Loucy (cell line): Measurements from ENCODE around the gene FAR2.

Experiments
- H2AFZ ChIP-seq: fragments of 200-600 bp; sonication (generic); 2 replicates; pipeline ENCODE4 v1.6.0; 2016; ENCODE audit warnings: antibody characterized with exemption, mild to moderate bottlenecking, low read length, moderate library complexity
- H3F3A ChIP-seq: fragments of 200-600 bp; 2 replicates; pipeline ENCODE4 v1.6.0; 2016; ENCODE audit warnings: antibody characterized with exemption, low read depth, mild to moderate bottlenecking
- H3K27me3 ChIP-seq: fragments of 200-600 bp; sonication (generic); 2 replicates; pipeline ENCODE4 v1.6.1; 2014; ENCODE audit warnings: low read length, mild to moderate bottlenecking; ENCODE audit not compliant: insufficient read depth, poor library complexity, severe bottlenecking
- H3K36me3 ChIP-seq: fragments of 200-600 bp; sonication (generic); 2 replicates; pipeline ENCODE4 v1.6.1; 2016; ENCODE audit warnings: low read length; ENCODE audit not compliant: insufficient read depth
- H3K4me1 ChIP-seq: fragments of 200-600 bp; sonication (generic); 2 replicates; pipeline ENCODE4 v1.5.1; 2014; ENCODE audit warnings: low read length, mild to moderate bottlenecking; ENCODE audit not compliant: insufficient read depth, poor library complexity, severe bottlenecking
- H3K4me2 ChIP-seq: fragments of 200-600 bp; sonication (generic); 2 replicates; pipeline ENCODE4 v1.6.0; 2014; ENCODE audit warnings: antibody characterized with exemption, low read length, low read depth, mild to moderate bottlenecking; ENCODE audit not compliant: poor library complexity, severe bottlenecking
- H3K4me3 ChIP-seq: fragments of 200-600 bp; sonication (generic); 2 replicates; pipeline ENCODE4 v1.5.1; 2014; ENCODE audit warnings: low read length, mild to moderate bottlenecking, mixed read lengths; ENCODE audit not compliant: poor library complexity, severe bottlenecking
- H3K79me2 ChIP-seq: fragments of 200-600 bp; sonication (generic); 2 replicates; pipeline ENCODE4 v1.6.1; 2014; ENCODE audit warnings: low read length; ENCODE audit not compliant: insufficient read depth
- H3K9ac ChIP-seq: fragments of 200-600 bp; sonication (generic); 2 replicates; pipeline ENCODE4 v1.6.0; 2014; ENCODE audit warnings: mild to moderate bottlenecking, low read depth, low read length, moderate library complexity; ENCODE audit not compliant: poor library complexity, severe bottlenecking
- H3K9me2 ChIP-seq: fragments of 200-600 bp; sonication (generic); replicated peaks from 2 replicates; pipeline ENCODE4 v1.6.1; 2016; ENCODE audit warnings: low read depth, low read length, mixed read lengths
- H3K9me3 ChIP-seq: fragments of 200-600 bp; sonication (generic); 2 replicates; pipeline ENCODE4 v1.6.1; 2014; ENCODE audit warnings: mild to moderate bottlenecking, antibody characterized with exemption, low read length, low read depth; ENCODE audit not compliant: insufficient read depth
- H4K20me1 ChIP-seq: fragments of 200-600 bp; sonication (generic); 2 replicates; pipeline ENCODE4 v1.6.0; 2014; ENCODE audit warnings: antibody characterized with exemption, low read length, mild to moderate bottlenecking; ENCODE audit not compliant: insufficient read depth, poor library complexity, severe bottlenecking
- CTCF ChIP-seq: fragments of 200-600 bp; sonication (generic); conservative IDR thresholded peaks from 2 replicates; pipeline ENCODE4 v1.5.1; 2014; ENCODE audit warnings: mild to moderate bottlenecking, antibody characterized with exemption, low read length
- EZH2phosphoT487 ChIP-seq: fragments of 200-600 bp; IDR thresholded peaks from 2 replicates; pipeline ENCODE4 v1.6.1; 2018; ENCODE audit warnings: antibody characterized with exemption, mild to moderate bottlenecking, moderate library complexity, borderline replicate concordance

The FAR2 gene

GRCh38 chr12:29270446-29270845 lies 121.4 kb downstream of the FAR2 start:
- Histone ChIP-seq H3F3A (no peaks in the 10 kb centered on the region), H3K9me3 (no peaks in the 10 kb centered on the region), H3K4me3 (no peak overlapping the region), H4K20me1 (no peaks in the 10 kb centered on the region), H3K36me3 (0 out of 2 replicates have a peak, but pooled peaks cover 4% of the 10 kb centered on the region), H2AFZ (no peak overlapping the region), H3K9ac (no peak overlapping the region), H3K27me3 (no peaks in the 10 kb centered on the region), H3K79me2 (no peaks in the 10 kb centered on the region), H3K4me2 (no peak overlapping the region), H3K4me1 (no peaks in the 10 kb centered on the region), H3K9me2 (no peaks in the 10 kb centered on the region)
- no peak for TF ChIP-seq EZH2phosphoT487

- H3K4me2 ChIP-seq, result no peak overlapping the region
- H3K36me3 ChIP-seq, result 0 out of 2 replicates have a peak, but pooled peaks cover 8% of the 10 kb centered on the region
- H3K4me3 ChIP-seq, result no peak overlapping the region
- H2AFZ ChIP-seq, result no peak overlapping the region
- H3K27me3 ChIP-seq, result no peaks in the 10 kb centered on the region
- H4K20me1 ChIP-seq, result no peaks in the 10 kb centered on the region
- no peak for TF ChIP-seq CTCF
- no peak for TF ChIP-seq EZH2phosphoT487
- H3K9ac ChIP-seq, result no peak overlapping the region
- no peaks in the 10 kb centered on the region for H3K79me2 ChIP-seq
- H3K9me3 ChIP-seq, result no peaks in the 10 kb centered on the region
- H3K4me1 ChIP-seq, result no peaks in the 10 kb centered on the region
- H3F3A ChIP-seq, result no peaks in the 10 kb centered on the region
- no peaks in the 10 kb centered on the region for H3K9me2 ChIP-seq
These were observed 124.2 kb downstream of the FAR2 start for GRCh38 chr12:29273178-29273843.

GRCh38 chr12:29275834-29276233 lies 126.8 kb downstream of the FAR2 start:
- Histone ChIP-seq H3K79me2 (no peaks in the 10 kb centered on the region), H3K36me3 (0 out of 2 replicates have a peak, but pooled peaks cover 8% of the 10 kb centered on the region), H3K27me3 (no peaks in the 10 kb centered on the region), H3K4me3 (no peak overlapping the region), H2AFZ (no peak overlapping the region), H3K9me3 (no peaks in the 10 kb centered on the region), H3K4me1 (peaks cover 6% of the 10 kb centered on the region), H3K9ac (no peak overlapping the region), H4K20me1 (no peaks in the 10 kb centered on the region), H3K9me2 (no peaks in the 10 kb centered on the region), H3F3A (no peaks in the 10 kb centered on the region), H3K4me2 (no peak overlapping the region)
- TF ChIP-seq CTCF, result no peak
- TF ChIP-seq EZH2phosphoT487, result no peak

GRCh38 chr12:29277231-29277630 lies 128.2 kb downstream of the FAR2 start:
- no peak overlapping the region for H3K4me3 ChIP-seq
- H4K20me1 ChIP-seq, result no peaks in the 10 kb centered on the region
- no peak overlapping the region for H3K9ac ChIP-seq
- H3K4me1 ChIP-seq, result peaks cover 20% of the 10 kb centered on the region
- H2AFZ ChIP-seq, result no peak overlapping the region
- H3K9me3 ChIP-seq, result no peaks in the 10 kb centered on the region
- TF ChIP-seq CTCF (no peak), EZH2phosphoT487 (no peak)
- H3F3A ChIP-seq, result no peaks in the 10 kb centered on the region
- H3K79me2 ChIP-seq, result no peaks in the 10 kb centered on the region
- no peaks in the 10 kb centered on the region for H3K27me3 ChIP-seq
- H3K4me2 ChIP-seq, result no peak overlapping the region
- H3K36me3 ChIP-seq, result 0 out of 2 replicates have a peak, but pooled peaks cover 4% of the 10 kb centered on the region
- H3K9me2 ChIP-seq, result no peaks in the 10 kb centered on the region
